GM12878 (cell line): ENCODE data around the gene HSD17B4.
"Not testable (repeated sequence)": the region's sequence is repeated elsewhere in the genome, so short reads cannot be mapped to it uniquely, and the experiment has no call there.

ENCODE experiments used
- BCL11A ChIP-seq: IDR thresholded peaks from 2 replicates; pipeline ENCODE4 v1.6.1; 2011; ENCODE audit warnings: low read depth, low read length
- CHD1 ChIP-seq: IDR thresholded peaks from 2 replicates; pipeline ENCODE4 v1.6.1; 2012; ENCODE audit warnings: low read depth, low read length, improper control_type of control experiment
- EP300 ChIP-seq, 2 experiments: fragments of 150-350 bp in 1 of 2; IDR thresholded peaks; 2 replicates each; pipeline ENCODE4 v1.6.1; 2011 to 2012; ENCODE audit warnings: low read depth in 2 of 2, low read length in 2 of 2, borderline replicate concordance in 1 of 2, improper control_type of control experiment in 1 of 2, inconsistent platforms in 1 of 2; ENCODE audit not compliant: control insufficient read depth in 1 of 2
- ESRRA ChIP-seq: IDR thresholded peaks from 2 replicates; pipeline ENCODE4 v1.6.1; 2012; ENCODE audit warnings: mild to moderate bottlenecking, low read length, improper control_type of control experiment
- POLR2A ChIP-seq: IDR thresholded peaks from 2 replicates; pipeline ENCODE4 v1.6.1; 2011; ENCODE audit warnings: low read depth, mild to moderate bottlenecking, low read length
- RAD21 ChIP-seq: IDR thresholded peaks from 2 replicates; pipeline ENCODE4 v1.6.1; 2011; ENCODE audit warnings: mild to moderate bottlenecking, low read depth, low read length, moderate library complexity; ENCODE audit not compliant: insufficient read depth
- SUZ12 ChIP-seq: fragments of 200-600 bp; sonication (generic); IDR thresholded peaks from one replicate; pipeline ENCODE4 v1.6.1; 2018; ENCODE audit warnings: antibody characterized with exemption, mild to moderate bottlenecking; ENCODE audit not compliant: unreplicated experiment
- ZNF274 ChIP-seq: IDR thresholded peaks from one replicate; pipeline ENCODE4 v1.8.0; 2011; ENCODE audit not compliant: insufficient read length, insufficient read depth
- ZNF384 ChIP-seq: IDR thresholded peaks from 2 replicates; pipeline ENCODE4 v1.6.1; 2012; ENCODE audit warnings: low read depth, mild to moderate bottlenecking, low read length, improper control_type of control experiment, borderline replicate concordance
- TF ChIP-seq, protein P1 (sequence below), 3 experiments: IDR thresholded peaks in 2 of 3; conservative IDR thresholded peaks in 1 of 3; 2 replicates each; pipeline ENCODE4 v1.5.1; 2011; ENCODE audit warnings: low read depth in 3 of 3, low read length in 3 of 3, mild to moderate bottlenecking in 3 of 3, control low read depth in 2 of 3, moderate library complexity in 2 of 3, inconsistent platforms in 1 of 3, mixed read lengths in 1 of 3; ENCODE audit not compliant: control insufficient read depth in 2 of 3, insufficient read depth in 1 of 3; ENCODE audit errors: extremely low read depth in 1 of 3
- TF ChIP-seq, protein P2 (sequence below): IDR thresholded peaks from 2 replicates; pipeline ENCODE4 v1.6.1; 2012; ENCODE audit warnings: mild to moderate bottlenecking, low read depth, low read length

DNA sequence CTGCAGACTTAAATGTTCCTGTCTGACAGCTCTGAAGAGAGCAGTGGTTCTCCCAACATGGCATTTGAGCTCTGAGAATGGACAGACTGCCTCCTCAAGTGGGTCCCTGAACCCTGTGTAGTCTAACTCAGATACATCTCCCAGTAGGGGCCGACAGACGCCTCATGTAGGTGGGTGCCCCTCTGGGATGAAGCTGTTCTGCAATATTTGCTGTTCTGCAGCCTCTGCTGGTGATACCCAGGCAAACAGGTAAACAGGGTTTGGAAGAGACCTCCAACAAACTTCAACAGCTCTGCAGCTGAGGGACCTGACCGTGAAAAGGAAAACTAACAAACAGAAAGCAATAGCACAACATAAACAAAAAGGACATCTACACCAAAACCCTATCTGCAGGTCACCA, 12.7 kb upstream of the HSD17B4 start:
- TF ChIP-seq, protein P1, sequence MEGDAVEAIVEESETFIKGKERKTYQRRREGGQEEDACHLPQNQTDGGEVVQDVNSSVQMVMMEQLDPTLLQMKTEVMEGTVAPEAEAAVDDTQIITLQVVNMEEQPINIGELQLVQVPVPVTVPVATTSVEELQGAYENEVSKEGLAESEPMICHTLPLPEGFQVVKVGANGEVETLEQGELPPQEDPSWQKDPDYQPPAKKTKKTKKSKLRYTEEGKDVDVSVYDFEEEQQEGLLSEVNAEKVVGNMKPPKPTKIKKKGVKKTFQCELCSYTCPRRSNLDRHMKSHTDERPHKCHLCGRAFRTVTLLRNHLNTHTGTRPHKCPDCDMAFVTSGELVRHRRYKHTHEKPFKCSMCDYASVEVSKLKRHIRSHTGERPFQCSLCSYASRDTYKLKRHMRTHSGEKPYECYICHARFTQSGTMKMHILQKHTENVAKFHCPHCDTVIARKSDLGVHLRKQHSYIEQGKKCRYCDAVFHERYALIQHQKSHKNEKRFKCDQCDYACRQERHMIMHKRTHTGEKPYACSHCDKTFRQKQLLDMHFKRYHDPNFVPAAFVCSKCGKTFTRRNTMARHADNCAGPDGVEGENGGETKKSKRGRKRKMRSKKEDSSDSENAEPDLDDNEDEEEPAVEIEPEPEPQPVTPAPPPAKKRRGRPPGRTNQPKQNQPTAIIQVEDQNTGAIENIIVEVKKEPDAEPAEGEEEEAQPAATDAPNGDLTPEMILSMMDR (IDR thresholded peaks at IDR 0.05 in 2 of 3, conservative IDR thresholded peaks at IDR 0.05 in 1 of 3; ENCODE audit: control insufficient read depth in 2 of 3, extremely low read depth in 1 of 3, insufficient read depth in 1 of 3, low read depth in 3 of 3, low read length in 3 of 3): not testable (repeated sequence)
- not testable (repeated sequence) for TF ChIP-seq SUZ12; CHD1; EP300 (IDR thresholded peaks at IDR 0.05; ENCODE audit: borderline replicate concordance in 1 of 2, control insufficient read depth in 1 of 2, low read depth in 2 of 2, low read length in 2 of 2); ESRRA; ZNF384; RAD21; BCL11A; ZNF274; POLR2A
- TF ChIP-seq, protein P2, sequence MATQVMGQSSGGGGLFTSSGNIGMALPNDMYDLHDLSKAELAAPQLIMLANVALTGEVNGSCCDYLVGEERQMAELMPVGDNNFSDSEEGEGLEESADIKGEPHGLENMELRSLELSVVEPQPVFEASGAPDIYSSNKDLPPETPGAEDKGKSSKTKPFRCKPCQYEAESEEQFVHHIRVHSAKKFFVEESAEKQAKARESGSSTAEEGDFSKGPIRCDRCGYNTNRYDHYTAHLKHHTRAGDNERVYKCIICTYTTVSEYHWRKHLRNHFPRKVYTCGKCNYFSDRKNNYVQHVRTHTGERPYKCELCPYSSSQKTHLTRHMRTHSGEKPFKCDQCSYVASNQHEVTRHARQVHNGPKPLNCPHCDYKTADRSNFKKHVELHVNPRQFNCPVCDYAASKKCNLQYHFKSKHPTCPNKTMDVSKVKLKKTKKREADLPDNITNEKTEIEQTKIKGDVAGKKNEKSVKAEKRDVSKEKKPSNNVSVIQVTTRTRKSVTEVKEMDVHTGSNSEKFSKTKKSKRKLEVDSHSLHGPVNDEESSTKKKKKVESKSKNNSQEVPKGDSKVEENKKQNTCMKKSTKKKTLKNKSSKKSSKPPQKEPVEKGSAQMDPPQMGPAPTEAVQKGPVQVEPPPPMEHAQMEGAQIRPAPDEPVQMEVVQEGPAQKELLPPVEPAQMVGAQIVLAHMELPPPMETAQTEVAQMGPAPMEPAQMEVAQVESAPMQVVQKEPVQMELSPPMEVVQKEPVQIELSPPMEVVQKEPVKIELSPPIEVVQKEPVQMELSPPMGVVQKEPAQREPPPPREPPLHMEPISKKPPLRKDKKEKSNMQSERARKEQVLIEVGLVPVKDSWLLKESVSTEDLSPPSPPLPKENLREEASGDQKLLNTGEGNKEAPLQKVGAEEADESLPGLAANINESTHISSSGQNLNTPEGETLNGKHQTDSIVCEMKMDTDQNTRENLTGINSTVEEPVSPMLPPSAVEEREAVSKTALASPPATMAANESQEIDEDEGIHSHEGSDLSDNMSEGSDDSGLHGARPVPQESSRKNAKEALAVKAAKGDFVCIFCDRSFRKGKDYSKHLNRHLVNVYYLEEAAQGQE: not testable (repeated sequence)
